K562 (cell line): ENCODE measurements around the gene ZNF736. TPM values are rescaled to one million over a fixed set of nuclear protein-coding genes. Genes with fewer than 3 reads are reported as not detected.

Experiments
- AFF1 ChIP-seq, 2 experiments: fragments of 450-650 bp; IDR thresholded peaks; 2 replicates each; pipeline ENCODE4 v1.6.1; 2018; ENCODE audit warnings: mild to moderate bottlenecking in 2 of 2, low read depth in 1 of 2; ENCODE audit not compliant: partially characterized antibody in 2 of 2
- ATF1 ChIP-seq, 2 experiments: fragments of 450-650 bp in 1 of 2; IDR thresholded peaks; 2 replicates each; pipeline ENCODE4 v1.6.1; 2016; ENCODE audit warnings: missing compliant biosample characterization in 1 of 2, missing genetic modification characterization in 1 of 2
- CBFB ChIP-seq: sonication (generic); formaldehyde crosslinking; IDR thresholded peaks from 2 replicates; pipeline ENCODE4 v1.4.0; 2020; ENCODE audit warnings: mild to moderate bottlenecking, missing genetic modification reagents
- CREB5 ChIP-seq: fragments of 250-450 bp; sonication (Bioruptor Pico); IDR thresholded peaks from 2 replicates; pipeline ENCODE4 v1.5.0; 2020; ENCODE audit warnings: mild to moderate bottlenecking
- HES1 ChIP-seq: fragments of 450-650 bp; IDR thresholded peaks from 2 replicates; pipeline ENCODE4 v1.6.1; 2016; ENCODE audit warnings: low read depth, mild to moderate bottlenecking, moderate library complexity
- HMGN3 ChIP-seq: IDR thresholded peaks from 2 replicates; pipeline ENCODE4 v1.6.1; 2011; ENCODE audit warnings: borderline replicate concordance, low read depth, mild to moderate bottlenecking, mixed read lengths, low read length; ENCODE audit not compliant: insufficient read length; ENCODE audit errors: extremely low read depth
- IRF9 ChIP-seq: fragments of 450-650 bp; IDR thresholded peaks from 2 replicates; pipeline ENCODE4 v1.6.1; 2016; ENCODE audit warnings: missing biosample characterization, missing genetic modification characterization
- NFIC ChIP-seq: fragments of 450-650 bp; IDR thresholded peaks from 2 replicates; pipeline ENCODE4 v1.6.1; 2017; ENCODE audit warnings: mild to moderate bottlenecking, inconsistent platforms
- POLR2AphosphoS2 ChIP-seq: IDR thresholded peaks from 2 replicates; pipeline ENCODE4 v1.6.1; 2012; ENCODE audit warnings: low read length, improper control_type of control experiment
- RBM25 ChIP-seq: fragments of 200-400 bp; formaldehyde crosslinking; IDR thresholded peaks from 2 replicates; pipeline ENCODE4 v1.6.1; 2018; ENCODE audit warnings: low read length, low read depth, moderate library complexity; ENCODE audit not compliant: severe bottlenecking
- ZNF197 ChIP-seq: fragments of 200-800 bp; sonication (Bioruptor generic); IDR thresholded peaks from 2 replicates; pipeline ENCODE4 v1.6.1; 2016; ENCODE audit warnings: low read depth, missing genetic modification characterization, missing compliant biosample characterization
- ZNF780A ChIP-seq: fragments of 250-450 bp; sonication (Bioruptor Pico); IDR thresholded peaks from 2 replicates; pipeline ENCODE4 v1.5.0; 2021; ENCODE audit warnings: mild to moderate bottlenecking
- polyA plus RNA-seq, 8 experiments: library from polyadenylated mRNA; depleted of rRNA in 4 of 8; stranded (reverse) in 5 of 8; unstranded in 3 of 8; fragments of >200 nt; fragmentation: Nextera tagmentation in 2 of 8; fragmentation: Illumina TruSeq in 1 of 8; extraction: Ambion mirVana in 2 of 8; extraction: Trizol in 1 of 8; gene quantifications; 2 replicates each; pipeline versions ENCODE4 v1.2.1 to v1.2.3, GENCODE V29; 2011 to 2014; ENCODE audit warnings: inconsistent platforms in 1 of 8, missing spikeins in 1 of 8
- total RNA-seq, 7 experiments: library from RNA; depleted of rRNA in 6 of 7; stranded (reverse); fragments of >200 nt in 6 of 7; fragmentation: Illumina TruSeq in 2 of 7; extraction: Trizol in 2 of 7; gene quantifications; 2 replicates each; pipeline versions ENCODE4 v1.2.1 to v1.2.3, GENCODE V29; 2011 to 2021; ENCODE audit warnings: low replicate concordance in 1 of 7
- TF ChIP-seq, protein P1 (sequence below): fragments of 450-650 bp; IDR thresholded peaks from 2 replicates; pipeline ENCODE4 v1.6.1; 2016; ENCODE audit warnings: antibody characterized with exemption

The ZNF736 gene
- total and polyA plus RNA-seq, 9 of the 15 experiments (the other 6 are each of a cell fraction or from before 2014, with no cell fraction given): 2.7 to 15.6 (median 7.6) TPM

GRCh38 chr7:64313740-64314491, at the start of gene ZNF736 (continued):
- no peak for TF ChIP-seq CREB5
- TF ChIP-seq POLR2AphosphoS2: no peak
- no peak for TF ChIP-seq HES1
- no peak for TF ChIP-seq IRF9 (tag)
- TF ChIP-seq CBFB (CRISPR knock-in tag): no peak
- TF ChIP-seq HMGN3: no peak
- TF ChIP-seq NFIC: no peak
- no peak for TF ChIP-seq ATF1 (CRISPR knock-in tag; IDR thresholded peaks at IDR 0.05)
- TF ChIP-seq ATF1 (tag; IDR thresholded peaks at IDR 0.05): peak; percentile 17; the same call in 1 of the 2 replicates
- TF ChIP-seq ZNF197: no peak
- TF ChIP-seq, protein P1, sequence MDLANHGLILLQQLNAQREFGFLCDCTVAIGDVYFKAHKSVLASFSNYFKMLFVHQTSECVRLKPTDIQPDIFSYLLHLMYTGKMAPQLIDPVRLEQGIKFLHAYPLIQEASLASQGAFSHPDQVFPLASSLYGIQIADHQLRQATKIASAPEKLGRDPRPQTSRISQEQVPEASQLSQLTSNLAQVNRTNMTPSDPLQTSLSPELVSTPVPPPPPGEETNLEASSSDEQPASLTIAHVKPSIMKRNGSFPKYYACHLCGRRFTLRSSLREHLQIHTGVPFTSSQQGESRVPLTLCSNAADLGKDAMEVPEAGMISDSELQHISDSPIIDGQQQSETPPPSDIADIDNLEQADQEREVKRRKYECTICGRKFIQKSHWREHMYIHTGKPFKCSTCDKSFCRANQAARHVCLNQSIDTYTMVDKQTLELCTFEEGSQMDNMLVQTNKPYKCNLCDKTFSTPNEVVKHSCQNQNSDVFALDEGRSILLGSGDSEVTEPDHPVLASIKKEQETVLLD: no peak
- no peak for TF ChIP-seq ZNF780A (CRISPR knock-in tag)
- TF ChIP-seq RBM25: peak; percentile 75
- no peak for TF ChIP-seq AFF1 (IDR thresholded peaks at IDR 0.05; ENCODE audit: low read depth in 1 of 2, partially characterized antibody in 2 of 2)
